Measurements from ENCODE around the gene M6PR. TPM values are rescaled to one million over a fixed set of nuclear protein-coding genes. Genes with fewer than 3 reads are reported as not detected.
"Not testable (repeated sequence)": the region's sequence is repeated elsewhere in the genome, so short reads cannot be mapped to it uniquely, and the experiment has no call there.

M6PR gene
- total RNA-seq, 1 donor from 2014 or later = 192 TPM

- DNase-seq (ENCODE audit: low spot score); H3K27ac Mint-ChIP-seq; H3K4me3 Mint-ChIP-seq; H3K4me1 Mint-ChIP-seq (ENCODE audit: low read depth); H3K9me3 Mint-ChIP-seq; H3K36me3 Mint-ChIP-seq (ENCODE audit: low read depth); intact Hi-C loops (cut with micrococcal nuclease): not testable (repeated sequence)
- peaks cover 20% of the 10 kb centered on the region for H3K27me3 Mint-ChIP-seq (ENCODE audit: insufficient read depth)
Measured at GRCh38 chr12:8902703-8903102, 46.7 kb downstream of the M6PR start.

- no peak for DNase-seq (ENCODE audit: low spot score)
- no peaks in the 10 kb centered on the region for H3K9me3 Mint-ChIP-seq
- H3K27me3 Mint-ChIP-seq (ENCODE audit: insufficient read depth) = peaks cover 13% of the 10 kb centered on the region
- H3K36me3 Mint-ChIP-seq (ENCODE audit: low read depth) = no peaks in the 10 kb centered on the region
- H3K4me3 Mint-ChIP-seq = no peak overlapping the region
- intact Hi-C loops (cut with micrococcal nuclease) = no loop called here
- no peak overlapping the region for H3K27ac Mint-ChIP-seq
- H3K4me1 Mint-ChIP-seq (ENCODE audit: low read depth) = peaks cover 7% of the 10 kb centered on the region
Measured at GRCh38 chr12:8899830-8900229, 49.6 kb downstream of the M6PR start.

GRCh38 chr12:8897081-8897480 is 52.4 kb downstream of the M6PR start:
- DNase-seq (ENCODE audit: low spot score) = no peak
- Mint-ChIP-seq H3K4me1 (ENCODE audit: low read depth) (no peaks in the 10 kb centered on the region), H3K27me3 (ENCODE audit: insufficient read depth) (peaks cover 14% of the 10 kb centered on the region), H3K4me3 (no peak overlapping the region), H3K9me3 (no peaks in the 10 kb centered on the region), H3K36me3 (ENCODE audit: low read depth) (no peaks in the 10 kb centered on the region), H3K27ac (no peak overlapping the region)
- intact Hi-C loops (cut with micrococcal nuclease) = no loop called here

- H3K27ac Mint-ChIP-seq = no peak overlapping the region
- intact Hi-C loops (cut with micrococcal nuclease) = no loop called here
- no peaks in the 10 kb centered on the region for H3K36me3 Mint-ChIP-seq (ENCODE audit: low read depth)
- H3K4me3 Mint-ChIP-seq = no peak overlapping the region
- no peaks in the 10 kb centered on the region for H3K9me3 Mint-ChIP-seq
- no peak for DNase-seq (ENCODE audit: low spot score)
- H3K4me1 Mint-ChIP-seq (ENCODE audit: low read depth) = peaks cover 6% of the 10 kb centered on the region
- H3K27me3 Mint-ChIP-seq (ENCODE audit: insufficient read depth) = peaks cover 16% of the 10 kb centered on the region
Measured at GRCh38 chr12:8894986-8895385, 54.5 kb downstream of the M6PR start.

- H3K36me3 Mint-ChIP-seq (ENCODE audit: low read depth) = no peaks in the 10 kb centered on the region
- H3K4me1 Mint-ChIP-seq (ENCODE audit: low read depth) = peaks cover 6% of the 10 kb centered on the region
- no peak overlapping the region for H3K4me3 Mint-ChIP-seq
- H3K27ac Mint-ChIP-seq = no peak overlapping the region
- no peaks in the 10 kb centered on the region for H3K9me3 Mint-ChIP-seq
- intact Hi-C loops (cut with micrococcal nuclease) = no loop called here
- peaks cover 15% of the 10 kb centered on the region for H3K27me3 Mint-ChIP-seq (ENCODE audit: insufficient read depth)
- no peak for DNase-seq (ENCODE audit: low spot score)
Measured at GRCh38 chr12:8894378-8894777, 55.1 kb downstream of the M6PR start.

GRCh38 chr12:8891976-8892375 is 57.5 kb downstream of the M6PR start:
- DNase-seq (ENCODE audit: low spot score) = no peak
- Mint-ChIP-seq H3K4me1 (ENCODE audit: low read depth) (peaks cover 6% of the 10 kb centered on the region), H3K4me3 (no peak overlapping the region), H3K36me3 (ENCODE audit: low read depth) (no peaks in the 10 kb centered on the region), H3K9me3 (no peaks in the 10 kb centered on the region), H3K27ac (no peak overlapping the region), H3K27me3 (ENCODE audit: insufficient read depth) (peaks cover 15% of the 10 kb centered on the region)
- intact Hi-C loops (cut with micrococcal nuclease) = loop anchor here (2.0 kb wide), 2 partner anchors 147 to 195 kb away; partner anchors contain the start of gene RIMKLB

Other genes with a start within 250 kb of the M6PR start
- gene A2ML1, start 127.0 kb downstream of the M6PR start, total RNA-seq = not detected in 2 replicates
- 9.6 and 11.3 TPM in 2 replicates for gene PHC1, start 35.1 kb downstream of the M6PR start, total RNA-seq
- gene KLRG1, start 39.9 kb upstream of the M6PR start, total RNA-seq = 0.69 and 1.4 TPM in 2 replicates
- gene A2M, start 166.3 kb upstream of the M6PR start, total RNA-seq = not detected in 2 replicates